H54 (cell line): ENCODE results near the gene MTTP.

Experiments
- DNase-seq: peaks from one replicate; pipeline ENCODE4 v3.0.0; 2011; ENCODE audit warnings: low spot score, mixed read lengths; ENCODE audit not compliant: insufficient read length
- FAIRE-seq: peaks from 3 replicates; lab custom pipeline; 2011; peaks lifted over from hg19 to GRCh38; lab: Jason Lieb, UNC
- POLR2A ChIP-seq: IDR thresholded peaks from 2 replicates; pipeline ENCODE4 v1.6.1; 2011; ENCODE audit warnings: low read depth, mild to moderate bottlenecking, low read length

Gene MTTP

GRCh38 chr4:99653916-99654315, 79.3 kb downstream of the MTTP start:
- no peak for FAIRE-seq
- TF ChIP-seq POLR2A: no peak
- no peak for DNase-seq

- DNase-seq (no peak), FAIRE-seq (no peak)
- no peak for TF ChIP-seq POLR2A
These were observed 79.7 kb downstream of the MTTP start for GRCh38 chr4:99654361-99654761.

- no peak for TF ChIP-seq POLR2A
- DNase-seq (no peak), FAIRE-seq (no peak)
These were observed 80.9 kb downstream of the MTTP start for GRCh38 chr4:99655308-99656081.

DNA sequence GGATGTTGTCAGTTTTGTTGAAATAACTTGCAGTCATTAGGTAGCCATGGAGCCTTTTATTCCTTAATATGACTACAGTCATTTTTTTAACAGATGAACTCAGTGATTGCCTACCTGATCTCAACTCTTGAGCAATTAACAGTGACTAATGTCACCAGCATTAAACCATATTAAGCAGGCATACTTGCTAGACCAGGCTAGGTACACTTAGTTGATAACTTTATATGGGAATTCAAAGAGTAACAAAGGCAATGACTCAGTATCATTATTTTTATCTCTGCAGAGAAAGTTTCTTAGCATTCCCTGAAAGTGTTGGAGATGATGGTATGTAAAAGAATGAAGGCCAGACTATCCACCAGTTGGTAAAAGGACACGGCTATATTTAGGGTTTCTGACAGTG, 83.2 kb downstream of the MTTP start, which contains the start of gene C4orf54:
C4orf54 (minus strand) TSS at position 31 of the 400 bp plus-strand sequence. CDS start 3,180 bp downstream, outside the sequence.
- no peak for TF ChIP-seq POLR2A
- DNase-seq (no peak), FAIRE-seq (no peak)

GRCh38 chr4:99658666-99659065, 84.0 kb downstream of the MTTP start:
- FAIRE-seq (no peak), DNase-seq (no peak)
- no peak for TF ChIP-seq POLR2A

DNA sequence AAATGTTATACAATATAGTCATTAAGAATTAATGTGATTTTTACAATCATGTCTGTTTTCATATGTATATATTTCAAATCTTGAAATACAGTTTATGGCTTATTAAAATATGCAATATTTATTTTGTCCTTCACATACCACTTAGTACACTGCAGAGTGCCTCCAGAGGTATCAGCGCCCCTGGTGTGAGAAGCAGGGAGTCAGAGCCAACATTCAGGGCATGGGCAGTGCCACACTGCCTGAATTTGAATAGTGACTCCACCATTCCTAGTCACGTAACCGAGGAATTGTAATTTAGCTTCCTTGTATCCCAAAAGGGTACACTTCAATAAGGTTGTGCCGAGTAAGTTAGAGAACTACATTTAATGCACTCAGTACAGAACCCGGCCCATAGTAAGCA, 87.3 kb downstream of the MTTP start:
- FAIRE-seq (no peak), DNase-seq (no peak)
- no peak for TF ChIP-seq POLR2A

- TF ChIP-seq POLR2A: no peak
- no peak for DNase-seq
- no peak for FAIRE-seq
These were observed 90.1 kb downstream of the MTTP start for GRCh38 chr4:99664716-99665115.

GRCh38 chr4:99665983-99666382, 91.4 kb downstream of the MTTP start:
- TF ChIP-seq POLR2A: no peak
- DNase-seq: no peak
- no peak for FAIRE-seq

GRCh38 chr4:99668472-99668871, 93.8 kb downstream of the MTTP start:
- TF ChIP-seq POLR2A: no peak
- DNase-seq (no peak), FAIRE-seq (no peak)

GRCh38 chr4:99669084-99669483, 94.5 kb downstream of the MTTP start:
- DNase-seq: no peak
- no peak for TF ChIP-seq POLR2A
- no peak for FAIRE-seq

DNA sequence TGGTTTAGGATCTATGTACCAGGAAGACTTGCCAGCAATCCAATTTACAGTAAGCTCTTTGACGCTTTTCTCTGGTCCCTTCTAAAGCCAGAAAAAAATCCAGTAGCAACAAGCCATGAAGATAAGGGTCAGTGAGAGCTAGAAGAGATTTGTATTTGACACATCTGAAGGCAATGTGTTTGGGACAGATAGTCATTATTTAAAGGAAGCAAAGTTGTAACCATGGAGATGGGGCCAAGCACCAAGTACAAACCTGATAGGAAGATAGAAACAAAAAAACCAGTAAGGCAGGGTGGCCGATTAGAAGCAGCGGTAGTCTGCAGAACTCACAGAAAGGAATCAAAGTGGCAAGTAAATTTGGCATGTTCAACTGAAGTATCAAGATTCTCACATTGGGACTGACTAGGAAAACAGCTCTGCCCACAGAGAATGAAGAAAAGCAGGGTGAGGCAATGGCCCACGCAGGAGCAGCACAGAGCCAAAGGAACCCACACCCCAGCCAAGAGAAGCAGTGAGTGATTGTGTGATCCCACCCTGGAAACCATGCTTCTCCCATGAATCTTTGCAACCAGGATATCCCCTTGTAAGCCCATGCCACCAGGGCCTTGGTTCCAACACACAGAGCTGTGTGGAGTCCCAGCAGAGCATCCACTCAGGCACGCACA, 95.9 kb downstream of the MTTP start:
- FAIRE-seq (no peak), DNase-seq (no peak)
- TF ChIP-seq POLR2A: no peak
